ENCODE measurements around the gene DNLZ.

The DNLZ gene

GRCh38 chr9:136401173-136401922, 37.8 kb upstream of the DNLZ start:
- DNase-seq (ENCODE audit: insufficient read length, low spot score) (no peak), FAIRE-seq (no peak)
- TF ChIP-seq POLR2A (IDR thresholded peaks at IDR 0.05; ENCODE audit: low read depth, low read length), result no peak

DNA sequence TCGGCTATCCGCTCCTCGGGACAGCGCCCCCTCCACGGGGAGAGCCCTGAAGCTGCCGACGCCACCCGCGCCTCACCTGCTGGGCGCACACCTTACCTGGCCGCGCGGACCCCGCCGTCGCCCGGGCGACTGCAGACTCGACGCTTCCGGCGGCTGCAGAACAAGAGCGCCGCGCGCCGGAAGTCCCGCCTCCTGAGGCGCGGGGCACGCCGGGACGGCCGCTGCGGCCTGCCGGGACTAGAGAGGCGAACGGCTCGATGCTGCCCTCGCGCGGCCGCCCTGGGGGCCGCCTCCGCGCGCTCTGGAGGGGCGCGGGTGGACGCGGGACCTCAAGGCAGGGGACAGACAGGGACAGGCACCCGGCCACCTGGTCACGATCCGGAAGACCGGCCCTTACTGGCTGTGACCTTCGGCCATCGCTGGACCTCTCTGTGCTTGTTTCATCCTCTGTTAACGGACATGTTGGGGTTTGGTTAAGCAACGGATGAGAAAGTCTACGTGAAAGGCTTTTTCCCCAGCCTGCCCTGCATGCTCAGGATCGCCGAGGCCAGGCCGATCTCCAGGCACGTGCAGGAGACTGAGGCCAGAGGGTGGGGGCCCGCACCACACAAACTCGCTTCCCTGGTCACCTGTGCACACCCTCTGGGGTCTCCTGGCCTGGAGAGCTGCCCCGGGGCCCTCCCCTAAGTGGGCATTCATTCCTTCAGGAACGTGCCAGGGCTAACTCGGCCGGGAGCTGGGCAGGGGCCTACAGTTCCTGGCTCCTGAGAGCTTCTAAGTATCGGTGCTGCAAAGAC, 36.7 kb upstream of the DNLZ start, which contains the start of gene SNAPC4:
TSS of gene SNAPC4 (minus strand) at position 133 of the 797 bp plus-strand sequence. CDS start 1,742 bp downstream, outside the sequence.
- TF ChIP-seq POLR2A (IDR thresholded peaks at IDR 0.05; ENCODE audit: low read depth, low read length), result peak; percentile 88
- FAIRE-seq, result no peak
- peak; percentile 100 for DNase-seq (ENCODE audit: insufficient read length, low spot score)

DNA sequence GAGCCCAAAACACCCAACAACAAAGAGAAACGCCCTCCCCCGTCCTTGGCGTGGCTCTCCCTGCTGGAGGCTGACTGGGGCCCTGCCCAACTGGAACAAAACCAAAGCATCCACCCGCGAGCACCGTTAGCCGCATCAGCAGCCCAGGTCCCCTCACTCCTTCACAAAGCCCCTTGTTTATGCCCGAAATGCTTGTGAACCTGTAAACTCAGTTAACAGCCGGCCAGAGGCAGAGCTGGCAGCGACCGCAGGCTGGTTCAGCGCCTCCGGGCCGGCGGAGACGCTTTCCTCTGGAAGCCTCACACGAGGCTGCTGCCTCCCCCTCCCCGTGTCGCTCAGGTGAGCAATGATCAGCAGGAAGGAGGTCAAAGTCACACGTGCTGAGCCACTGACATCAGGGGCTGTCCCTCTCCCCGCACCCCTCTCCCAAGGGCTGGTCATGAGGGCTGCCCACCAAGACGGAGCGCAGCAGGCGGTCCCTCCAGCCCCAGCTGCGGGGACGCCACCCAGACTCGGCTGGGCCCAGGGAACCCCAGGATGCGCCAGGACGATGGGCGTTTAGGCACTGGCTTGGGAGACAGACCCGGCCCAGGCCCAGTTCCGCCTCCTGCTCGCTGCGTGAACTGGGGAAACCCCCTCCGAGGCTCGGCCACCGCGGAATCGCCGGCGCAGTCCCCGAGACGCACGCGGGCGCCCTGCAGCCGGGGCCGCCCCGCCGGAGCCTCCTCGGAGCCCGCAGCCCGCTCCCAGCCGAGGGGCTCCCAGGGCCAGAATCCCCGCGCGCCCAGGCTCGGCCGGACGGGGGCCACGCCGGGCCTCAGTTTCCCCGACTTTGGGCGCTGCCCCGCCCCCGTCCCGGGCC, 35.9 kb upstream of the DNLZ start:
- TF ChIP-seq POLR2A (IDR thresholded peaks at IDR 0.05; ENCODE audit: low read depth, low read length), result no peak
- FAIRE-seq, result no peak
- peak; percentile 67 for DNase-seq (ENCODE audit: insufficient read length, low spot score)

DNA sequence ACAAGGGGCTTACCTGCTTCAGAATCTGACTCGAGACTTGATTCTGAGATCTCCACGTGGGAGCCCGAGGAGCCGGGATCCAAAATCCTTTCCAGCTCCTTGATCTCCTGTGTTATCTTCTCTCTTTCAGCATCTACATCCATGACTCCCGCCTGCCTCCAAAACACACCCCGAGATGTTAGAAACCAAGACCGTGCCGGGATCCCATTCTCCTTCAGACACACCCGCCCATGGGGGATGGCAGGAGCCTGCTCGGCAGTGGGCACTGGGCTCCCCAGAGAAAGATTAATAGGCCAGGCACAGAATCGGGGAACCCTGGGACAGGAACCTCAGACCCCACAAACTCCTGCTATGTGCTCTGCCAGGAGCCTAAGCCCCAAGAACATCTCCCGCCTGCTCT, 34.7 kb upstream of the DNLZ start:
- DNase-seq (ENCODE audit: insufficient read length, low spot score), result no peak
- FAIRE-seq, result no peak
- no peak for TF ChIP-seq POLR2A (IDR thresholded peaks at IDR 0.05; ENCODE audit: low read depth, low read length)

- no peak for DNase-seq (ENCODE audit: insufficient read length, low spot score)
- no peak for TF ChIP-seq POLR2A (IDR thresholded peaks at IDR 0.05; ENCODE audit: low read depth, low read length)
- FAIRE-seq, result no peak
Measured at GRCh38 chr9:136397643-136398042, 34.1 kb upstream of the DNLZ start.

GRCh38 chr9:136396219-136396515, 32.6 kb upstream of the DNLZ start:
- TF ChIP-seq POLR2A (IDR thresholded peaks at IDR 0.05; ENCODE audit: low read depth, low read length), result no peak
- DNase-seq (ENCODE audit: insufficient read length, low spot score), result no peak
- no peak for FAIRE-seq

DNA sequence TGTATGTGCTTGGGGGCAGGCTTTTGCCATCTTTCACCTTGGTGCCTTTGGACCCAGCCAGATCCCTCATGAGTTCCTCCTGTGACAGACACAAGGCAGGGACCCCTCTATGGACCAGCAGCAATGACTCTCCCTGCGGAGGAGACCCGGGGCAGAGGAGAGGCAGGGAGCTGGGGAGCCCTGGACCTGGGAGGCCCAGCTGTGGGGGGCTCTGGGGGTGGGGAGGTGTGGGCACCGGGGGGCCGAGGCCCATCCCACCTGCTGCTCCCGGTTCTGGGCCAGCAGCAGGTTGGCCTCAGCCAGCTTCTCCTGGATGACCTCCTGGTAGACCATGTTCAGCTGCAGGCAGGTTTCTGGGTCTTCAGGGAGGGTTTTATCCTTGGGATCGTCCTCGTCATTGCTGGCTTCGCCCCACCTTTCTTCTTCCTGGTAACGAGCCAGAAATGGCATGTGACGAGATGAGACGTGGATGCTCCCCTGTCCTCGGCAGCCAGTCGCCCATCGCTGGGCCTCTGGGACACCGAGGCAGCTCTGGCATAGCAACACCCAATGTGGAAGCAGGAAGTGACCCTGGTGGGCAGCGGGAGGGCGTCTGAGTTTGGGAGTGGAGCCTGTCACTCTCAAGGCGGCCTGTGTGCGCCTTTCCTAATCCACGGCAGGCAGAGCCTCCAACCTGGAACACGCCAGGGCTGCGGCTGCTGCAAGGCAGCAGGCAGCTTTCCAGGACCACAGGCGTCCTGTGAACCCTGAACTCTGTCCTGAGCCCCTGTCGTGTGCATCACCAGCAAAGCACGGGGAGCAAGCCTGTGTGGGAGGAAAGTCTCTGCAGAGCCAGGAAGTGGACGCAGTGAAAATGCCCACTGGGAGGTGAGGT, 32.0 kb upstream of the DNLZ start:
- TF ChIP-seq POLR2A (IDR thresholded peaks at IDR 0.05; ENCODE audit: low read depth, low read length), result no peak
- DNase-seq (ENCODE audit: insufficient read length, low spot score), result no peak
- FAIRE-seq, result no peak

- FAIRE-seq (no peak), DNase-seq (ENCODE audit: insufficient read length, low spot score) (no peak)
- no peak for TF ChIP-seq POLR2A (IDR thresholded peaks at IDR 0.05; ENCODE audit: low read depth, low read length)
Measured at GRCh38 chr9:136395020-136395340, 31.4 kb upstream of the DNLZ start.

DNA sequence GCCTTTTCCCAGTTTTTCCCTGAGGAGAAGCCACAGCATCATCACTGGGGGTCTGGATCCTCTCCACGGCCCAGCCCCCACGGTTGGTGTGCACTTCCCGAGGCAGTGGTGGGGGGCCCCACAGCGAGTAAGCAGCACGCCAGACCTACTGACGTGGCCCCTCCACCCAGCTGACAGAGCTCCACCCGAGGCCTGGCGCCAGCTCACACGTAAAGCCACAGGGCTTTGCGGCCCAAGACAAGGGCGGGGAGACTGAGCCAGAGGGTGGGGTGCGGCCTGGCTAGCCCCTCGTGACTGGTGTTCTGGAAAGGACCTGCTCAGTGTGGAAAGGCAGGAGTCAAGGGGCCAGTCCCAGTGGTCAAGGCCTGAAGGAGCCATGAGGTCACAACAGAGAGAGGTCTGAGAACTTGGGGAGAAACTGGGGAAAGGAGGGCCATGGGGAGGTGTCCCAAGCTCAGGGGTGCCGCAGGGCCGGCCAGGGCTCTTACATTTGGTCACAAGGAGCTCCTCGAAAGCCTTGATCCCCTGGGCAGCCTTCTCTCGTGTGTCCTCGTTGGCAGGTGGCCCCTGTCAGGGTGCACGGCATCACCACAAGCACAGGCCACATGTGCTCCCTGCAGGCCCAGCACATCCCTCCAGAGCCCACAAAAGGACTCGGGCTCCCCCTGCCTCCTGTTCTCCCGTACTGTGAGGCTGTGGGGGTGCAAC, 30.9 kb upstream of the DNLZ start:
- TF ChIP-seq POLR2A (IDR thresholded peaks at IDR 0.05; ENCODE audit: low read depth, low read length), result no peak
- DNase-seq (ENCODE audit: insufficient read length, low spot score) (no peak), FAIRE-seq (no peak)

DNA sequence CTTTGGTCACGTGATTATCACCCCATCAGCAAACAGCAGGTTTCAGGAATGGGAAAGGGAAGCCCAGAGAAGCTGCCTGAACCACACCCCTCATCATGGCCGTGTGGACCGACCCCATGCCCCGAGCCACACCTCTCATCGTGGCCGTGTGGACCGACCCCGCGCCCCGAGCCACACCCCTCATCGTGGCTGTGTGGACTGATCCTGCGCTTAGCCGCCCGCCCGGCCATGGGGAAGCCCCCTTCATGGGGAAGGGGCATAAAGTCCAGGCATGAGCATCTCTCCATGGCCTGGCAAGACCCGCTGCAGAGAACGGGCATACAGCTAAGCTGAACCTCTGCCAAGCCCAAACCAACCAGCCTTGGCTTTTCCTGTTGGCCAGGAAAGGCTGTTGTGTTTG, 30.0 kb upstream of the DNLZ start:
- no peak for TF ChIP-seq POLR2A (IDR thresholded peaks at IDR 0.05; ENCODE audit: low read depth, low read length)
- FAIRE-seq (no peak), DNase-seq (ENCODE audit: insufficient read length, low spot score) (no peak)

DNA sequence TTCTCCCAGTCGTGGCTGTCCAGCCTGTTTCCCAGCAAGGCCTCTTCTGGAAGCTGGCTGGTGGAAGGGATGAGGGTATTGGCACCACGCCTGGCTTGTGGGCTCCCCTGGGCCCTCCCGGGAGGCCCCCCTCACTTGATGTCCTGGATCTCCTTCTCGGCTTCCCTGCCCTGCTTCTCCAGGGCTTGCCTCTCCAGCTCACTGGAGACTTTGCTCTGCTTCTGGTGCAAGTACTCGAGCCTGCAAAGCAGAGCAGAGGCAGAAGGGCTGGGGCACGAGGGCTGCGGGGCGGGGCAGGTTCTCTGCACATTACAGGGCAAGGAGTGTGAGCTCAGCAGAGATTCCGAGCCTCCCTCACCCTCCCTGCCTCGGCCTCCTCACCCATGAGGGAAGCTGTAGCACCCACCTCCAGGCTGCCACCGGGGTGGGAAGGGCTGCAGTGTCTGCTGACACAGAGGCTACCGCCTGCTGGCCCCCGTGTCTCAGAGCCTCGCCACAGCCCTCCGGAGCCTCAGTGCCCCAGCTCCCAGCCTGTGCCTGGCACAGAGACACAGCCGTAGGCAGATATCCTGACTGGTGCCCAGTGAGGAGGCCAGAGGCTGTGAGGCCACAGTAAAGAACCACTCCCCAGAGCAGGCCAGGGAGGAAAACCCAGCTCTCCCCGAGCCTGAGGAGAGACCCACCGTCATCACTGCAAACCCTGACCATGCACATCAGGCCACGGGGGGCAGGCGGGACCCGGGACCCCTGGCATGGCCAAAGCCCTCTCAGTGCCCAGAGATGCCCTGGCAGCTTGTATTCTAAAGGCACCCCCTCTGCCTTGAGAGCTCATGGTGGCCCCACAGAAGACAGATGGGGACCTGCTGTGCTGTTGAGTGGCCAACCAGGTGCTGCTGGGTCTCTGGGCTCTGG, 29.2 kb upstream of the DNLZ start:
- TF ChIP-seq POLR2A (IDR thresholded peaks at IDR 0.05; ENCODE audit: low read depth, low read length), result no peak
- DNase-seq (ENCODE audit: insufficient read length, low spot score) (no peak), FAIRE-seq (no peak)

Measured in H54 (cell line).